A549 (cell line): Measurements from ENCODE around the gene RRP12. TPM values are rescaled to one million over a fixed set of nuclear protein-coding genes. Genes with fewer than 3 reads are reported as not detected.

Source experiments
- ATAC-seq, 2 experiments: fragments of 200-7000 bp in 1 of 2; fragments of >200 bp in 1 of 2; cut with Nextera tagmentation in 1 of 2; cut with Tn5 transposase in 1 of 2; 3 replicates each; pipeline versions ENCODE4 v1.8.0 to v1.9.1; 2018 to 2020; ENCODE audit warnings: mild to moderate bottlenecking in 1 of 2, moderate library complexity in 1 of 2
- CTCF ChIA-PET: fragments of 300-600 bp; sonication (Branson Sonifier 250); formaldehyde crosslinking; extraction: SDS; loops from one replicate; lab custom pipeline; 2021; ENCODE audit warnings: antibody characterized with exemption, inconsistent platforms; lab: Yijun Ruan, JAX
- POLR2A ChIA-PET: fragments of 350-600 bp; formaldehyde crosslinking; extraction: SDS; loops from one replicate; lab custom pipeline; 2021; ENCODE audit warnings: antibody characterized with exemption, inconsistent platforms; lab: Yijun Ruan, JAX
- DNase-seq, 2 experiments: peaks; one replicate each; pipeline versions ENCODE4 v3.0.0 to v3.0.0-alpha.2; 2011 to 2016; ENCODE audit warnings: low read depth in 1 of 2, low spot score in 1 of 2
- FAIRE-seq: peaks from 2 replicates; lab custom pipeline; 2011; peaks lifted over from hg19 to GRCh38; lab: Jason Lieb, UNC
- H3K27ac ChIP-seq, 2 experiments: fragments of >200 bp; sonication (Bioruptor Twin); formaldehyde crosslinking; 3 replicates each; pipeline ENCODE4 v1.5.1; 2016 to 2017
- H3K4me1 ChIP-seq: fragments of >200 bp; sonication (Bioruptor Twin); formaldehyde crosslinking; 3 replicates; pipeline ENCODE4 v1.6.1; 2016
- H3K4me2 ChIP-seq: fragments of >200 bp; sonication (Bioruptor Twin); formaldehyde crosslinking; 3 replicates; pipeline ENCODE4 v1.6.1; 2016
- H3K4me3 ChIP-seq: fragments of >200 bp; sonication (Bioruptor Twin); formaldehyde crosslinking; 3 replicates; pipeline ENCODE4 v1.5.1; 2016
- H3K9me3 ChIP-seq: fragments of >200 bp; sonication (Bioruptor Twin); formaldehyde crosslinking; 3 replicates; pipeline ENCODE4 v1.6.1; 2016
- BCL3 ChIP-seq: fragments of >200 bp; sonication (Bioruptor Twin); formaldehyde crosslinking; IDR thresholded peaks from 3 replicates; pipeline ENCODE4 v1.6.1; 2016
- CHD4 ChIP-seq: fragments of 200-600 bp; sonication (generic); IDR thresholded peaks from 2 replicates; pipeline ENCODE4 v1.6.1; 2016; ENCODE audit warnings: antibody characterized with exemption, mild to moderate bottlenecking, borderline replicate concordance
- CTCF ChIP-seq: fragments of >200 bp; sonication (Bioruptor Twin); formaldehyde crosslinking; IDR thresholded peaks from 3 replicates; pipeline ENCODE4 v1.5.1; 2016
- E2F6 ChIP-seq: IDR thresholded peaks from 2 replicates; pipeline ENCODE4 v1.6.1; 2012; ENCODE audit warnings: low read depth, borderline replicate concordance
- EHF ChIP-seq: fragments of 250-450 bp; sonication (Bioruptor Pico); IDR thresholded peaks from 2 replicates; pipeline ENCODE4 v1.5.0; 2020; ENCODE audit warnings: mild to moderate bottlenecking
- ELK1 ChIP-seq: fragments of 150-350 bp; IDR thresholded peaks from 2 replicates; pipeline ENCODE4 v1.6.1; 2014; ENCODE audit warnings: low read depth, mild to moderate bottlenecking, low read length
- ESRRA ChIP-seq: fragments of 150-350 bp; IDR thresholded peaks from 2 replicates; pipeline ENCODE4 v1.6.1; 2014; ENCODE audit warnings: mild to moderate bottlenecking, low read length, borderline replicate concordance
- FOSL2 ChIP-seq, 2 experiments: fragments of 450-650 bp in 1 of 2; fragments of >200 bp in 1 of 2; sonication (Bioruptor Twin) in 1 of 2; formaldehyde crosslinking; IDR thresholded peaks; 2 replicates each; pipeline versions ENCODE4 v1.5.0 to v1.6.1; 2016 to 2020; ENCODE audit warnings: mild to moderate bottlenecking in 1 of 2, moderate library complexity in 1 of 2
- FOXS1 ChIP-seq: fragments of 250-450 bp; sonication (Bioruptor Pico); IDR thresholded peaks from 2 replicates; pipeline ENCODE4 v1.5.0; 2020; ENCODE audit warnings: mild to moderate bottlenecking, moderate library complexity
- HES2 ChIP-seq: fragments of >200 bp; sonication (Bioruptor Twin); formaldehyde crosslinking; IDR thresholded peaks from 2 replicates; pipeline ENCODE4 v1.6.1; 2016
- HEYL ChIP-seq: fragments of 250-450 bp; sonication (Bioruptor Pico); IDR thresholded peaks from 2 replicates; pipeline ENCODE4 v1.8.0; 2021; ENCODE audit warnings: mild to moderate bottlenecking, moderate library complexity
- KDM5A ChIP-seq: fragments of 200-600 bp; sonication (generic); IDR thresholded peaks from 2 replicates; pipeline ENCODE4 v1.6.1; 2016; ENCODE audit warnings: antibody characterized with exemption, mild to moderate bottlenecking
- MAX ChIP-seq: IDR thresholded peaks from 2 replicates; pipeline ENCODE4 v1.6.1; 2012
- MYC ChIP-seq: IDR thresholded peaks from 2 replicates; pipeline ENCODE4 v1.6.1; 2012; ENCODE audit warnings: mild to moderate bottlenecking, inconsistent platforms, low read length, improper control_type of control experiment, borderline replicate concordance
- NFE2L2 ChIP-seq: fragments of 150-350 bp; conservative IDR thresholded peaks from 2 replicates; pipeline ENCODE4 v1.6.1; 2014; ENCODE audit warnings: low read length
- NR3C1 ChIP-seq: fragments of >200 bp; sonication (Bioruptor Twin); formaldehyde crosslinking; IDR thresholded peaks from 3 replicates; pipeline ENCODE4 v1.6.1; 2017
- PBX3 ChIP-seq: IDR thresholded peaks from 2 replicates; pipeline ENCODE4 v1.6.1; 2012
- POLR2AphosphoS2 ChIP-seq: conservative IDR thresholded peaks from 2 replicates; pipeline ENCODE4 v1.6.1; 2012; ENCODE audit warnings: low read length, improper control_type of control experiment, inconsistent platforms
- RAD21 ChIP-seq, 2 experiments: fragments of >200 bp in 1 of 2; sonication (Bioruptor Twin) in 1 of 2; formaldehyde crosslinking in 1 of 2; IDR thresholded peaks in 1 of 2; conservative IDR thresholded peaks in 1 of 2; 2 replicates in 1 of 2; 3 replicates in 1 of 2; pipeline ENCODE4 v1.6.1; 2012 to 2018; ENCODE audit warnings: inconsistent platforms in 1 of 2
- RFX5 ChIP-seq: fragments of 450-650 bp; IDR thresholded peaks from 2 replicates; pipeline ENCODE4 v1.7.1; 2014; ENCODE audit warnings: antibody characterized with exemption, mild to moderate bottlenecking, moderate library complexity
- RNF2 ChIP-seq: fragments of 200-600 bp; sonication (generic); IDR thresholded peaks from 2 replicates; pipeline ENCODE4 v1.6.1; 2016; ENCODE audit warnings: low read depth, mild to moderate bottlenecking, antibody characterized with exemption, moderate library complexity, borderline replicate concordance
- SREBF2 ChIP-seq: fragments of 450-650 bp; IDR thresholded peaks from 2 replicates; pipeline ENCODE4 v1.6.1; 2014; ENCODE audit warnings: mild to moderate bottlenecking, moderate library complexity
- WGBS: methylation state at CpG from one replicate; pipeline ENCODE4 v1.1.6; 2017; ENCODE audit errors: missing lambda C conversion rate; 5-methylcytosine and 5-hydroxymethylcytosine counted together
- polyA plus RNA-seq, 4 experiments: library from polyadenylated mRNA; depleted of rRNA in 3 of 4; stranded (reverse); fragments of >200 nt; fragmentation: RNase III in 1 of 4; extraction: RNeasy Plus Mini Kit Qiagen cat#74134 plus additional on column Dnase treatment in 1 of 4; gene quantifications; 2 replicates in 3 of 4; 3 replicates in 1 of 4; pipeline ENCODE4 v1.2.3, GENCODE V29; 2011 to 2017

RRP12 gene
- polyA plus RNA-seq, 2 of the 4 experiments (the other 2 are of a cell fraction): 37.9 to 40.8 TPM

GRCh38 chr10:97388152-97388551 lies 13.0 kb downstream of the RRP12 start (continued):
- TF ChIP-seq NR3C1 (no peak), BCL3 (no peak), CTCF (no peak), RNF2 (no peak)

- H3K4me2 ChIP-seq: no peak overlapping the region
- 87% methylated on average over 4 of the region's 7 CpGs for WGBS
- TF ChIP-seq CHD4: no peak
- TF ChIP-seq FOSL2 (IDR thresholded peaks at IDR 0.05): no peak
- no peak for TF ChIP-seq FOSL2 (CRISPR knock-in tag; IDR thresholded peaks at IDR 0.05)
- no peak for TF ChIP-seq EHF (CRISPR knock-in tag)
- no peak for TF ChIP-seq E2F6
- no peak for TF ChIP-seq MYC
- TF ChIP-seq RFX5: no peak
- TF ChIP-seq POLR2AphosphoS2: no peak; the same call in 1 of the 2 replicates
- no peak for TF ChIP-seq NFE2L2
- TF ChIP-seq FOXS1 (CRISPR knock-in tag): no peak
- TF ChIP-seq ESRRA: no peak
- no peak for TF ChIP-seq PBX3
- TF ChIP-seq HEYL (CRISPR knock-in tag): no peak
- no peak for TF ChIP-seq RAD21 (conservative IDR thresholded peaks at IDR 0.05 in 1 of 2, IDR thresholded peaks at IDR 0.05 in 1 of 2)
- TF ChIP-seq KDM5A: no peak
- TF ChIP-seq, all 56 proteins: peak for 0
- CTCF ChIA-PET: no interaction called here
- H3K9me3 ChIP-seq: no peaks in the 10 kb centered on the region
- no peaks in the 10 kb centered on the region for H3K4me1 ChIP-seq
- H3K4me3 ChIP-seq: no peak overlapping the region
- no peak for DNase-seq
- no peak; a peak in 1 of 6 replicates for ATAC-seq
- H3K27ac ChIP-seq: no peak overlapping the region
- POLR2A ChIA-PET: interaction anchor here (0.6 kb wide), 1 partner anchor 302 kb away, joined by 3 read pairs; the partner anchor contains the start of gene AVPI1
- no peak for FAIRE-seq
Observed at GRCh38 chr10:97385565-97385964, 15.6 kb downstream of the RRP12 start.

- DNase-seq: no peak
- TF ChIP-seq HES2: no peak
- TF ChIP-seq ELK1: no peak
- no peak for TF ChIP-seq RNF2
- no peak for TF ChIP-seq FOXS1 (CRISPR knock-in tag)
- no peak for TF ChIP-seq MAX
- no peak for TF ChIP-seq SREBF2
- TF ChIP-seq FOSL2 (IDR thresholded peaks at IDR 0.05): no peak
- TF ChIP-seq FOSL2 (CRISPR knock-in tag; IDR thresholded peaks at IDR 0.05): no peak
- Histone ChIP-seq H3K4me3 (no peak overlapping the region), H3K4me1 (no peaks in the 10 kb centered on the region), H3K9me3 (no peaks in the 10 kb centered on the region), H3K27ac (no peak overlapping the region), H3K4me2 (no peak overlapping the region)
- no peak for ATAC-seq
- FAIRE-seq: no peak
- WGBS: 96% methylated on average over 5 of the region's 6 CpGs
- ChIA-PET POLR2A (no interaction called here), CTCF (interaction anchor here (0.7 to 2.3 kb wide), 3 partner anchors 12 to 26 kb away, joined by 3 to 6 read pairs (median 3); no protein-coding TSS in a partner anchor)
Observed at GRCh38 chr10:97384641-97385040, 16.5 kb downstream of the RRP12 start.
